Diencephalon (tissue), 1 donor: ENCODE results near the gene NBPF14. TPM values are rescaled to one million over a fixed set of nuclear protein-coding genes. Genes with fewer than 3 reads are reported as not detected.
A peak's percentile ranks its signal among the peaks of the same experiment; 100 is the strongest.

Experiments
- small RNA-seq: library from RNA; depleted of rRNA; stranded (forward); fragments of <200 nt; gene quantifications from one replicate; pipeline ENCODE3, GENCODE V24; 2014
- total RNA-seq: library from RNA; depleted of rRNA; stranded (reverse); fragments of >200 nt; gene quantifications from one replicate; pipeline ENCODE4 v1.2.3, GENCODE V29; 2014

NBPF14 gene
- 9.9 TPM for total RNA-seq

DNA sequence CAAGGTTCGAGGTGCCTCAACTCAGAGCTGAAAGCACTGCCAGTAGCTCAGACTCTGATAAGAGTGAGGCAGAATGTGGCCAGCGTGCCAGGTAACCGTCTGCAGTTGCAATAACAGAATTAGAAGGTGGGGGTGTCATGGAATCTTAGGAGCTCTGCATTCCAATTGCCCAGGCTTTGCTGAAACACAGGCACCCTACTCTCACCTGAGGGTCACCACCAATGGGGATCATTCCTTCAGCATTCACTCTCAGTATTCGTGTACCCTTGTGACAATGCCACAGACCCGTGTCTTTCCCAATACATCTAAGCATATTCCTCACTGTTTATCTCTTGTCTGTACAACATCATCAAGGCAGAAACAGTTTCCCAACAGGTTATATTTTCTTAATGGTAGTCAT is at the start of gene NBPF14:
NBPF14 (minus strand) TSS at position 101 of the 400 bp plus-strand sequence. CDS start 294 bp downstream, outside the sequence.

DNA sequence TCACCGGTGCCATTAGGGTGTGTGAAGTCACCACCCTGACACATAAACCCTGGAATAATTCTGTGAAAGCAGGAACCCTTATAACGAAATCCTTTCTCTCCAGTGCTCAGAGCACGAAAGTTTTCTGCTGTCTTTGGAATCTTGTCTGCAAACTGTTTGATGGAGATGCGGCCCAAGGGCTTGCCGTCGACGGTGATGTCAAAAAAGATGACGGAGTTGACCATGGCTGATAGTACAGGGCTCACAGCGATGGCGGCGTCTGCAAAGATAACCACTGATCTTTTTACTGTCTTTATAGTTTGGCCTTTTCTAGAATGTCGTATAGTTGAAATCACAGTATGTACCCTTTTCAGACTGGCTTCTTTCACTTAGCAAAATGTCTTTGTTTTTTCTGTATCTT is 112.8 kb downstream of the NBPF14 start, which contains the start of gene PPIAL4G:
PPIAL4G (minus strand) TSS at position 274 of the 400 bp plus-strand sequence; CDS start at position 224, 50 bp downstream.

Small RNAs within 50 kb of the gene (small RNA-seq; reads per million reads assigned to genes)
- gene RF00003, result 0.62 reads per million, percentile 62 among the genes with 10 or more reads in this experiment

Other genes with a start within 250 kb of the NBPF14 start
- gene PPIAL4G, start 112.7 kb downstream of the NBPF14 start, total RNA-seq, result 0.46 TPM
- gene NUDT4B, start 152.8 kb upstream of the NBPF14 start, total RNA-seq, result 5.5 TPM
- gene PDE4DIP, start 248.4 kb upstream of the NBPF14 start, total RNA-seq, result 317 TPM